B cell (primary cell): ENCODE results near the gene PLA2G4D.

Experiments
- EZH2 ChIP-seq: IDR thresholded peaks from 2 replicates; pipeline ENCODE4 v1.6.1; 2012; ENCODE audit warnings: borderline replicate concordance, low read depth, mild to moderate bottlenecking, moderate library complexity, low read length; ENCODE audit not compliant: insufficient read depth, poor library complexity, severe bottlenecking
- TF ChIP-seq, protein P1 (sequence below): fragments of 200-600 bp; IDR thresholded peaks from one replicate; pipeline ENCODE4 v1.8.0; 2022; ENCODE audit warnings: antibody characterized with exemption, mild to moderate bottlenecking

DNA sequence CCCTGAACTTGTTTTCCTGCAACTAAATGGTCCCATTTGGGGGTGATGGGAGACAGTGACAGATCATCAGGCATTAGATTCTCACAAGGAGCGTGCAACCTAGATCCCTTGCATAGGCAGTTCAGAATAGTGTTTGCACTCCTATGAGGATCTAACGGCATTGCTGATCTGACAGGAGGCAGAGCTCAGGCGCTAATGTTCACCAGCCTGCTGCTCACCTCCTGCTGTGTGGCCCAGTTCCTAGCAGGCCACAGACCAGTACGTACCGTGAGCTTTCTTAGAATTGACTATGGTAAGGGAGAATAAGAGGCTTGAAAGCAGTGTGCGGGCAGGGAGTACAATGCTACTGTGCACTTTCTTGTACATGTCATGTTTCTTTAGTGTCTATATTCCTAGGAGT lies 56.0 kb downstream of the PLA2G4D start:
- TF ChIP-seq, protein P1, sequence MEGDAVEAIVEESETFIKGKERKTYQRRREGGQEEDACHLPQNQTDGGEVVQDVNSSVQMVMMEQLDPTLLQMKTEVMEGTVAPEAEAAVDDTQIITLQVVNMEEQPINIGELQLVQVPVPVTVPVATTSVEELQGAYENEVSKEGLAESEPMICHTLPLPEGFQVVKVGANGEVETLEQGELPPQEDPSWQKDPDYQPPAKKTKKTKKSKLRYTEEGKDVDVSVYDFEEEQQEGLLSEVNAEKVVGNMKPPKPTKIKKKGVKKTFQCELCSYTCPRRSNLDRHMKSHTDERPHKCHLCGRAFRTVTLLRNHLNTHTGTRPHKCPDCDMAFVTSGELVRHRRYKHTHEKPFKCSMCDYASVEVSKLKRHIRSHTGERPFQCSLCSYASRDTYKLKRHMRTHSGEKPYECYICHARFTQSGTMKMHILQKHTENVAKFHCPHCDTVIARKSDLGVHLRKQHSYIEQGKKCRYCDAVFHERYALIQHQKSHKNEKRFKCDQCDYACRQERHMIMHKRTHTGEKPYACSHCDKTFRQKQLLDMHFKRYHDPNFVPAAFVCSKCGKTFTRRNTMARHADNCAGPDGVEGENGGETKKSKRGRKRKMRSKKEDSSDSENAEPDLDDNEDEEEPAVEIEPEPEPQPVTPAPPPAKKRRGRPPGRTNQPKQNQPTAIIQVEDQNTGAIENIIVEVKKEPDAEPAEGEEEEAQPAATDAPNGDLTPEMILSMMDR = no peak
- TF ChIP-seq EZH2 = no peak
